Activated CD4-positive, alpha-beta T cell treated with anti-CD3 and anti-CD28 coated beads, Interleukin-2, amount 10 ng/mL, durations not matched to agents 7 days and 5 days (primary cell): Measurements from ENCODE around the gene DSCAML1. TPM values are rescaled to one million over a fixed set of nuclear protein-coding genes. Genes with fewer than 3 reads are reported as not detected.

ENCODE experiments used
- CTCF ChIA-PET: fragments of 350-600 bp; sonication (Branson Sonifier 250); formaldehyde crosslinking; loops from one replicate; lab custom pipeline; 2021; ENCODE audit warnings: antibody characterized with exemption; lab: Charles Lee
- POLR2A ChIA-PET: fragments of 350-600 bp; sonication (Branson Sonifier 250); formaldehyde crosslinking; loops from one replicate; lab custom pipeline; 2021; ENCODE audit warnings: antibody characterized with exemption; lab: Charles Lee
- DNase-seq: peaks from one replicate; pipeline ENCODE4 v3.0.0-alpha.2; 2020
- H3K27ac Mint-ChIP-seq: one replicate; pipeline ENCODE4 v1.8.0; 2021; ENCODE audit warnings: mild to moderate bottlenecking, moderate library complexity, mixed read lengths
- H3K27me3 Mint-ChIP-seq: one replicate; pipeline ENCODE4 v1.8.0; 2021; ENCODE audit warnings: mixed read lengths
- H3K36me3 Mint-ChIP-seq: one replicate; pipeline ENCODE4 v1.8.0; 2021; ENCODE audit warnings: low read depth, mixed read lengths
- H3K4me1 Mint-ChIP-seq: one replicate; pipeline ENCODE4 v1.8.0; 2021; ENCODE audit warnings: mixed read lengths
- H3K4me3 Mint-ChIP-seq: one replicate; pipeline ENCODE4 v1.8.0; 2021; ENCODE audit warnings: mild to moderate bottlenecking, moderate library complexity, mixed read lengths
- H3K9me3 Mint-ChIP-seq: one replicate; pipeline ENCODE4 v1.8.0; 2021; ENCODE audit warnings: mixed read lengths
- total RNA-seq, 2 experiments: library from RNA; stranded (reverse); gene quantifications; one replicate each; pipeline ENCODE4 v1.2.3, GENCODE V29; 2021

DSCAML1 gene
- total RNA-seq, 2 experiments from 2014 or later = 0.02 to 0.25 TPM

GRCh38 chr11:117527271-117527670, 269.7 kb downstream of the DSCAML1 start:
- Mint-ChIP-seq H3K27ac (no peak overlapping the region), H3K4me3 (no peak overlapping the region), H3K9me3 (no peaks in the 10 kb centered on the region), H3K4me1 (peaks cover 2% of the 10 kb centered on the region), H3K36me3 (no peaks in the 10 kb centered on the region), H3K27me3 (no peaks in the 10 kb centered on the region)
- no peak for DNase-seq
- ChIA-PET CTCF (interaction anchor here (1.0 to 1.2 kb wide), 3 partner anchors 10 to 68 kb away, joined by 3 to 4 read pairs (median 3); no protein-coding TSS in a partner anchor), POLR2A (no interaction called here)

DNA sequence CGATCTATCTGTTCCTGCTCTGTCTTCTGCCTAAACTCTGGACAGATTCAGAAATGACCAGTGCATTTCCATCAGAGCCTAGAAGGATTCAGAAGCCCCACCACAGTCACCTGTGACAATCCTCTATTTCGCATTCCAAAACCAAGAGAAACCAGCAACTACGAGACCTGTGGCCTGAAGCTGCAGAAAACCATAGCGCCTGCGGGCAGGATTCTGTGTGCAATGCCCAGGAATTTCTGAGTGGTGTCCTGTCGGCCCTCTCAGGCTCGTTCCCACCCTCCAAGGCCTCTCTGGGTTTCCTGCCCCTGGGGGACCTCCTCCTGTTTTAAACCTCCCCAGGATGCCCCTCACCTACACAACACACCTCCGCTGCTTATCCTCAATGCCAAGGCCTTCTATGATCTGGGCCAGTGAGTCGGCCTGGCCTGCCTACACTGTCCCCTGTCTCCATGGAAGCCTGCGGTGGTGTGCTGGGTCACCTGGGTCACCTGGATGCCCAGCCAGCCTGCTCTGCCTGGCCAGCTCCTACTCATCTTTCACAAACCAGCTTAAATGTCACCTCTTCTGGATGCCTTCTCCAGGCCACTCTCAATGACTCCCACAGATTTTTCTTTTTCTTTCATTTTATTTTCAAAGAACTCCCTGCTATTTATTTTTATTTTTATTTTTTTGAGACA, 271.0 kb downstream of the DSCAML1 start:
- H3K27me3 Mint-ChIP-seq = no peaks in the 10 kb centered on the region
- no peak overlapping the region for H3K27ac Mint-ChIP-seq
- H3K4me3 Mint-ChIP-seq = no peak overlapping the region
- CTCF ChIA-PET = interaction anchor here (1.2 kb wide), 1 partner anchor 10 kb away, joined by 4 read pairs; no protein-coding TSS in a partner anchor
- no peaks in the 10 kb centered on the region for H3K9me3 Mint-ChIP-seq
- POLR2A ChIA-PET = no interaction called here
- no peak for DNase-seq
- H3K36me3 Mint-ChIP-seq = no peaks in the 10 kb centered on the region
- peaks cover 2% of the 10 kb centered on the region for H3K4me1 Mint-ChIP-seq

- no peaks in the 10 kb centered on the region for H3K4me1 Mint-ChIP-seq
- no peak overlapping the region for H3K4me3 Mint-ChIP-seq
- H3K27me3 Mint-ChIP-seq = no peaks in the 10 kb centered on the region
- ChIA-PET POLR2A (no interaction called here), CTCF (interaction anchor here (0.5 kb wide), 1 partner anchor 222 kb away, joined by 4 read pairs; no protein-coding TSS in a partner anchor)
- H3K27ac Mint-ChIP-seq = no peak overlapping the region
- no peaks in the 10 kb centered on the region for H3K36me3 Mint-ChIP-seq
- DNase-seq = no peak
- H3K9me3 Mint-ChIP-seq = no peaks in the 10 kb centered on the region
These were observed 272.4 kb downstream of the DSCAML1 start for GRCh38 chr11:117524468-117525183.

DNA sequence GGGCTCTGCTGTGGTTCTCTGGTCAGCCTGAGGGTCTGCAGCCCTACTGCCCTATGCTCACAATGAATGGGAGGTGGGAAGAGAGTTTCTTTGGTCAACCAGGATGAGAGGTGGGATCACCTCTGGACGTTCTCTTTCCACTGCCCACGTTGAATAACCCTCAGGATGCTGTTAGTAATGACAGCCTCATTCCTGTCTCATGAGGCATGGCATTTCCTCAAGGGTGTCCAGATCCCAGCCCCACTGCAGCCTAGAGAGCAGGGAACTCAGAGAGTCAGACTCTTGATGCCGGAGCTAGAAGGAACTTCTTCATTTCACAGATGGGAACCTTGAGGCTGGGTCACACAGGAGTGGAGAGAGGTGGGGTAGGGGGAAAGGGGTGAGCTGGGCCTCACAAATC, 273.3 kb downstream of the DSCAML1 start:
- POLR2A ChIA-PET = no interaction called here
- CTCF ChIA-PET = no interaction called here
- no peak overlapping the region for H3K4me3 Mint-ChIP-seq
- no peak overlapping the region for H3K27ac Mint-ChIP-seq
- DNase-seq = no peak
- no peaks in the 10 kb centered on the region for H3K36me3 Mint-ChIP-seq
- no peaks in the 10 kb centered on the region for H3K9me3 Mint-ChIP-seq
- H3K4me1 Mint-ChIP-seq = no peaks in the 10 kb centered on the region
- no peaks in the 10 kb centered on the region for H3K27me3 Mint-ChIP-seq

- no peaks in the 10 kb centered on the region for H3K27me3 Mint-ChIP-seq
- ChIA-PET POLR2A (no interaction called here), CTCF (no interaction called here)
- H3K36me3 Mint-ChIP-seq = no peaks in the 10 kb centered on the region
- no peak overlapping the region for H3K27ac Mint-ChIP-seq
- no peak overlapping the region for H3K4me3 Mint-ChIP-seq
- no peaks in the 10 kb centered on the region for H3K4me1 Mint-ChIP-seq
- H3K9me3 Mint-ChIP-seq = no peaks in the 10 kb centered on the region
- DNase-seq = no peak
These were observed 275.0 kb downstream of the DSCAML1 start for GRCh38 chr11:117521974-117522373.

- no peaks in the 10 kb centered on the region for H3K27me3 Mint-ChIP-seq
- H3K9me3 Mint-ChIP-seq = no peaks in the 10 kb centered on the region
- ChIA-PET CTCF (no interaction called here), POLR2A (no interaction called here)
- H3K4me3 Mint-ChIP-seq = no peak overlapping the region
- no peak for DNase-seq
- H3K36me3 Mint-ChIP-seq = no peaks in the 10 kb centered on the region
- H3K27ac Mint-ChIP-seq = no peak overlapping the region
- H3K4me1 Mint-ChIP-seq = no peaks in the 10 kb centered on the region
These were observed 276.1 kb downstream of the DSCAML1 start for GRCh38 chr11:117520966-117521365.

GRCh38 chr11:117520201-117520600, 276.8 kb downstream of the DSCAML1 start:
- no peaks in the 10 kb centered on the region for H3K9me3 Mint-ChIP-seq
- H3K4me3 Mint-ChIP-seq = no peak overlapping the region
- ChIA-PET CTCF (no interaction called here), POLR2A (no interaction called here)
- no peak for DNase-seq
- no peaks in the 10 kb centered on the region for H3K36me3 Mint-ChIP-seq
- H3K27ac Mint-ChIP-seq = no peak overlapping the region
- H3K4me1 Mint-ChIP-seq = no peaks in the 10 kb centered on the region
- no peaks in the 10 kb centered on the region for H3K27me3 Mint-ChIP-seq

DNA sequence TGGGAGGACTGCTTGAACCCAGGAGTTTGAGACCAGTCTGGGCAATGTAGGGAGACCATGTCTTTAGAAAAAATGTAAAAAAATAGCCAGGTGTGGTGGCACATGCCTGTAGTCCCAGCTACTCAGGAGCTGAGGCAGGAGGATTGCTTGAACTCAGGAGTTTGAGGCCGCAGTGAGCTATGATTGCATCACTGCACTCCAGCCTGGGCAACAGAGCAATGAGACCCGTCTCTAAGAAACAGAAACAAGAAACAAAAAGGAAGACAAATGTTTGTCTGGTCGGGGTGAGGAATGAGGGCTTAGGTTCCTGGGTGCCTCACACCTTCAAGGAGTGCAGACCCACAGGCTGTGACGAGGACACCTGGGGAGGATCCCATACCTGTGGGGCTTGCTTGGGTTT, 277.4 kb downstream of the DSCAML1 start:
- H3K9me3 Mint-ChIP-seq = no peaks in the 10 kb centered on the region
- H3K27me3 Mint-ChIP-seq = no peaks in the 10 kb centered on the region
- H3K4me3 Mint-ChIP-seq = no peak overlapping the region
- ChIA-PET POLR2A (no interaction called here), CTCF (no interaction called here)
- no peaks in the 10 kb centered on the region for H3K4me1 Mint-ChIP-seq
- H3K36me3 Mint-ChIP-seq = no peaks in the 10 kb centered on the region
- no peak for DNase-seq
- no peak overlapping the region for H3K27ac Mint-ChIP-seq

GRCh38 chr11:117519170-117519569, 277.8 kb downstream of the DSCAML1 start:
- Mint-ChIP-seq H3K36me3 (no peaks in the 10 kb centered on the region), H3K27ac (no peak overlapping the region), H3K4me1 (no peaks in the 10 kb centered on the region), H3K4me3 (no peak overlapping the region), H3K27me3 (no peaks in the 10 kb centered on the region), H3K9me3 (no peaks in the 10 kb centered on the region)
- no peak for DNase-seq
- ChIA-PET POLR2A (no interaction called here), CTCF (no interaction called here)

GRCh38 chr11:117518455-117518854, 278.6 kb downstream of the DSCAML1 start:
- no peaks in the 10 kb centered on the region for H3K36me3 Mint-ChIP-seq
- H3K4me1 Mint-ChIP-seq = no peaks in the 10 kb centered on the region
- H3K4me3 Mint-ChIP-seq = no peak overlapping the region
- no peaks in the 10 kb centered on the region for H3K9me3 Mint-ChIP-seq
- DNase-seq = no peak
- H3K27me3 Mint-ChIP-seq = no peaks in the 10 kb centered on the region
- ChIA-PET CTCF (no interaction called here), POLR2A (no interaction called here)
- no peak overlapping the region for H3K27ac Mint-ChIP-seq

- Mint-ChIP-seq H3K36me3 (no peaks in the 10 kb centered on the region), H3K27ac (no peak overlapping the region), H3K4me3 (no peak overlapping the region), H3K9me3 (no peaks in the 10 kb centered on the region), H3K4me1 (no peaks in the 10 kb centered on the region), H3K27me3 (no peaks in the 10 kb centered on the region)
- ChIA-PET POLR2A (no interaction called here), CTCF (interaction anchor here (1.3 kb wide), 1 partner anchor 10 kb away, joined by 4 read pairs; no protein-coding TSS in a partner anchor)
- no peak for DNase-seq
These were observed 279.9 kb downstream of the DSCAML1 start for GRCh38 chr11:117517097-117517496.

DNA sequence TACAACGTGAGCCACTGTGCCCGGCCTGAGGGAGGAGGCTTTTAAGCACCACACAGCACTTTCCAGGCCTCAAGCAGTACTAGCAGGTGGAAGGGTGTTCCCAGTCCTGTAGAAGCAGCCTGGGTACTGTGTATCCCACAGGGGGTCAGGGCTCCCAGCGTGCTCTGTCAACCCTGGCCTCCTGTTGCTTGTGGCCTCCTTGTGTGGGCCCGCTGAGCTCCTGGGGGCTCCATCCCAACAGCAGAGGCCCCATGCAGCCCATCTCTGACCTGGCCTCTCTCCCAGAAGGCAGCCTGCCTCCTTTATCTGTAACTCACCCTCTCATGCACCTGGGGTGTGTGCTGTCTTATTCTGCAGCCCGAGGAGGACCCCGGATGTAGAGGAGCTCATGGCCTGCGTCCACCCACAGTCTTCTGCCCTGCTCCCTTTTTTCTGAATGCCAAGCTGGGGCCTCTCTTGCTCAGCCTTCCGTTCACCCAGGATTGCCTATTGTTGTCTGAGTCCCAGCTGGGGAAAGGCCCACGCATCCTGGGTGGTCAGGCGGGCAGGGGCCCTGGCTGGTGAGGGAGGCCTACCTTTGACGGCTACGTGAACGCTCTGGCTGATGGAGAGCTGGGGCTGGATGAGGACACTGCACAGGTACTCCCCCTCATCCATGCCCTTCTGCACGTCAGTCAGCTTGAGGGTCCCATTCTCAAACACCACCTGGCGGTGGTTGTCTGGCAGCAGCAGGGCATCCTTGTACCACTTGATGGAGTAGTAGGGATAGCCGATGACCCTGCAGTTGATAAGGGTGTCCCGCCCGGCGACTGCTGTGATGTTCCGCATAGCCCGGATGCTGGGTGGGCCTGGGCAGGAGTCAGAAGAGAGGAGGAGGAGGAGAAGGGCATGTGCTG, 280.9 kb downstream of the DSCAML1 start:
- Mint-ChIP-seq H3K4me3 (no peak overlapping the region), H3K9me3 (no peaks in the 10 kb centered on the region), H3K4me1 (no peaks in the 10 kb centered on the region), H3K27ac (no peak overlapping the region), H3K36me3 (no peaks in the 10 kb centered on the region), H3K27me3 (no peaks in the 10 kb centered on the region)
- CTCF ChIA-PET = interaction anchor here (0.6 to 1.3 kb wide), 2 partner anchors 11 to 187 kb away, joined by 3 to 4 read pairs; no protein-coding TSS in a partner anchor
- DNase-seq = no peak
- POLR2A ChIA-PET = no interaction called here

- H3K27ac Mint-ChIP-seq = no peak overlapping the region
- H3K36me3 Mint-ChIP-seq = no peaks in the 10 kb centered on the region
- POLR2A ChIA-PET = no interaction called here
- no peak for DNase-seq
- no peaks in the 10 kb centered on the region for H3K9me3 Mint-ChIP-seq
- H3K4me3 Mint-ChIP-seq = no peak overlapping the region
- H3K27me3 Mint-ChIP-seq = no peaks in the 10 kb centered on the region
- CTCF ChIA-PET = no interaction called here
- H3K4me1 Mint-ChIP-seq = no peaks in the 10 kb centered on the region
These were observed 282.8 kb downstream of the DSCAML1 start for GRCh38 chr11:117514256-117514655.
